Lung (tissue), 12 donors: ENCODE results near the gene CEP290. TPM values are rescaled to one million over a fixed set of nuclear protein-coding genes. Genes with fewer than 3 reads are reported as not detected.
A peak's percentile ranks its signal among the peaks of the same experiment; 100 is the strongest.

Experiments used
- ATAC-seq: fragments of 200-7000 bp; cut with Tn5 transposase; one replicate; pipeline ENCODE4 v1.9.1; 2020; ENCODE audit warnings: moderate number of reproducible peaks; ENCODE audit not compliant: insufficient read depth, low FRiP score
- DNase-seq, 3 donors: peaks; one replicate each; pipeline ENCODE4 v3.0.0-alpha.2; 2013 to 2017
- H3K27ac ChIP-seq, 2 donors: one replicate each; pipeline ENCODE4 v1.5.1; 2013; ENCODE audit warnings: mild to moderate bottlenecking in 2 of 2, moderate library complexity in 2 of 2, control low read depth in 1 of 2, inconsistent platforms in 1 of 2, low read depth in 1 of 2, low read length in 1 of 2
- H3K27me3 ChIP-seq, 3 donors: one replicate each; pipeline ENCODE4 v1.5.1; 2013; ENCODE audit warnings: low read length in 2 of 3; ENCODE audit not compliant: control insufficient read depth in 3 of 3, insufficient read depth in 3 of 3
- H3K36me3 ChIP-seq, 4 donors: one replicate each; pipeline ENCODE4 v1.5.1; 2013; ENCODE audit warnings: low read length in 4 of 4, mild to moderate bottlenecking in 1 of 4, moderate library complexity in 1 of 4; ENCODE audit not compliant: control insufficient read depth in 4 of 4, insufficient read depth in 4 of 4
- H3K4me1 ChIP-seq, 5 donors: one replicate each; pipeline ENCODE4 v1.5.1; 2013; ENCODE audit warnings: low read length in 5 of 5, mild to moderate bottlenecking in 2 of 5, moderate library complexity in 1 of 5; ENCODE audit not compliant: control insufficient read depth in 5 of 5, insufficient read depth in 5 of 5
- H3K4me3 ChIP-seq: one replicate; pipeline ENCODE4 v1.5.1; 2013; ENCODE audit warnings: mild to moderate bottlenecking, control low read depth, moderate library complexity
- H3K9ac ChIP-seq, 2 donors: one replicate each; pipeline ENCODE4 v1.5.1; 2013; ENCODE audit warnings: low read length in 2 of 2, control low read depth in 1 of 2; ENCODE audit not compliant: insufficient read depth in 1 of 2
- H3K9me3 ChIP-seq, 4 donors: one replicate each; pipeline ENCODE4 v1.5.1; 2013; ENCODE audit warnings: low read length in 3 of 4, mild to moderate bottlenecking in 1 of 4, moderate library complexity in 1 of 4; ENCODE audit not compliant: control insufficient read depth in 4 of 4, insufficient read depth in 3 of 4
- WGBS, 2 donors: extraction: QIAGEN DNeasy Blood & Tissue Kit; methylation state at CpG; one replicate each; pipeline ENCODE4 v1.1.7; 2013; 5-methylcytosine and 5-hydroxymethylcytosine counted together
- polyA plus RNA-seq, 2 donors: library from polyadenylated mRNA; stranded (reverse); fragments of 200-250 nt; gene quantifications; one replicate each; pipeline ENCODE4 v1.2.1, GENCODE V29; 2013
- total RNA-seq, 2 donors: library from RNA; depleted of rRNA in 1 of 2; stranded (reverse); fragments of >200 nt in 1 of 2; gene quantifications; one replicate each; pipeline ENCODE4 v1.2.1, GENCODE V29; 2014 to 2021
- TF ChIP-seq, protein P1 (sequence below): IDR thresholded peaks from 2 replicates; pipeline ENCODE4 v1.5.1; 2012; ENCODE audit warnings: mild to moderate bottlenecking; ENCODE audit errors: control extremely low read depth, extremely low read depth
- donor health status: control.
- donor health status: control.
- donor health status: Bipolar disorder and iron deficiency.
- donor health status: healthy.
- donor health status: DM: yes; HTN: yes; CAD: no.

The CEP290 gene
- total and polyA plus RNA-seq, 4 donors, result 4.2 to 45.0 (median 10.0) TPM

GRCh38 chr12:88111074-88111652, 30.7 kb downstream of the CEP290 start:
- TF ChIP-seq, protein P1, sequence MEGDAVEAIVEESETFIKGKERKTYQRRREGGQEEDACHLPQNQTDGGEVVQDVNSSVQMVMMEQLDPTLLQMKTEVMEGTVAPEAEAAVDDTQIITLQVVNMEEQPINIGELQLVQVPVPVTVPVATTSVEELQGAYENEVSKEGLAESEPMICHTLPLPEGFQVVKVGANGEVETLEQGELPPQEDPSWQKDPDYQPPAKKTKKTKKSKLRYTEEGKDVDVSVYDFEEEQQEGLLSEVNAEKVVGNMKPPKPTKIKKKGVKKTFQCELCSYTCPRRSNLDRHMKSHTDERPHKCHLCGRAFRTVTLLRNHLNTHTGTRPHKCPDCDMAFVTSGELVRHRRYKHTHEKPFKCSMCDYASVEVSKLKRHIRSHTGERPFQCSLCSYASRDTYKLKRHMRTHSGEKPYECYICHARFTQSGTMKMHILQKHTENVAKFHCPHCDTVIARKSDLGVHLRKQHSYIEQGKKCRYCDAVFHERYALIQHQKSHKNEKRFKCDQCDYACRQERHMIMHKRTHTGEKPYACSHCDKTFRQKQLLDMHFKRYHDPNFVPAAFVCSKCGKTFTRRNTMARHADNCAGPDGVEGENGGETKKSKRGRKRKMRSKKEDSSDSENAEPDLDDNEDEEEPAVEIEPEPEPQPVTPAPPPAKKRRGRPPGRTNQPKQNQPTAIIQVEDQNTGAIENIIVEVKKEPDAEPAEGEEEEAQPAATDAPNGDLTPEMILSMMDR, result peak; percentile 18
- H3K9ac ChIP-seq, result no peak overlapping the region
- peaks cover 0 to 27% (median 10%) of the 10 kb centered on the region in 4 donors for H3K36me3 ChIP-seq
- 20 to 58% methylated on average over 1 of the region's 1 CpG for WGBS, 2 donors
- H3K4me3 ChIP-seq, result no peak overlapping the region
- peak in 2 of 3 donors; percentile 51 to 59 for DNase-seq
- H3K27me3 ChIP-seq, result no peaks in the 10 kb centered on the region
- H3K4me1 ChIP-seq, result no peaks in the 10 kb centered on the region
- no peaks in the 10 kb centered on the region for H3K9me3 ChIP-seq
- no peak for ATAC-seq
- H3K27ac ChIP-seq, result no peak overlapping the region

DNA sequence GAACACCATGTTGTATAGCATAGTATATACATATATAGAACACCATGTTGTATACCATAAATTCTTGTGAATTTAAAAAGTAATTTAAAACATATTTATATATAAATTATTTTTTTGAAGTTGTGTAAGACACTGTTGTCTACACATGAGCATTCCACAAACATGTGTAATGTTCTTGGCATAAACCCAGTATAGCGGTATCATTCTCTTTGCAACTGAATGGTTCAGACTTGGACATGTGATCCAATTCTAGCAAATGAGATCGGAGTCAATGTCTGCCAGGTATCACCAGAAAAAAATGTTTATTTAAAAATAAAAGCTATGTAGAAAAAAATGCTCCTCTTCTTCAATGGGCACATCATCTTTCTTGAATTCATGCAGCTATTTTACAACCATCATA, 33.9 kb downstream of the CEP290 start:
- WGBS, 2 donors, result 96 to 99% methylated on average over 2 of the region's 2 CpGs

GRCh38 chr12:88093573-88093972, 48.3 kb downstream of the CEP290 start:
- TF ChIP-seq, protein P1, result no peak
- no peak overlapping the region for H3K9ac ChIP-seq
- DNase-seq (no peak), ATAC-seq (no peak)
- WGBS, 2 donors, result 97 to 98% methylated on average over 4 of the region's 4 CpGs
- no peaks in the 10 kb centered on the region for H3K9me3 ChIP-seq
- peaks cover 0 to 22% (median 0%) of the 10 kb centered on the region in 5 donors for H3K4me1 ChIP-seq
- no peaks in the 10 kb centered on the region for H3K27me3 ChIP-seq
- H3K4me3 ChIP-seq, result no peak overlapping the region
- H3K27ac ChIP-seq, result no peak overlapping the region
- peaks cover 13 to 21% (median 14%) of the 10 kb centered on the region in 4 donors for H3K36me3 ChIP-seq

More for the DNA sequence above, 33.9 kb downstream of the CEP290 start:
- no peak overlapping the region for H3K9ac ChIP-seq
- no peak overlapping the region for H3K27ac ChIP-seq
- TF ChIP-seq, protein P1, result no peak
- no peak overlapping the region for H3K4me3 ChIP-seq
- no peaks in the 10 kb centered on the region for H3K9me3 ChIP-seq
- H3K4me1 ChIP-seq, result no peaks in the 10 kb centered on the region
- DNase-seq (no peak), ATAC-seq (no peak)
- H3K27me3 ChIP-seq, result no peaks in the 10 kb centered on the region
- peaks cover 0 to 20% (median 9%) of the 10 kb centered on the region in 4 donors for H3K36me3 ChIP-seq

- no peaks in the 10 kb centered on the region for H3K27me3 ChIP-seq
- TF ChIP-seq, protein P1, result no peak
- DNase-seq, result peak in 2 of 3 donors; percentile 50 to 63
These were observed 49.1 kb downstream of the CEP290 start for GRCh38 chr12:88092771-88093170.

More at GRCh38 chr12:88092771-88093170, 49.1 kb downstream of the CEP290 start:
- no peak overlapping the region for H3K27ac ChIP-seq
- H3K4me3 ChIP-seq, result no peak overlapping the region
- H3K9me3 ChIP-seq, result no peaks in the 10 kb centered on the region
- H3K9ac ChIP-seq, result no peak overlapping the region
- ATAC-seq, result no peak
- peaks cover 0 to 22% (median 0%) of the 10 kb centered on the region in 5 donors for H3K4me1 ChIP-seq
- H3K36me3 ChIP-seq, result peaks cover 11 to 17% (median 15%) of the 10 kb centered on the region in 4 donors
